ENCODE measurements around the gene FASTKD3.

The FASTKD3 gene

DNA sequence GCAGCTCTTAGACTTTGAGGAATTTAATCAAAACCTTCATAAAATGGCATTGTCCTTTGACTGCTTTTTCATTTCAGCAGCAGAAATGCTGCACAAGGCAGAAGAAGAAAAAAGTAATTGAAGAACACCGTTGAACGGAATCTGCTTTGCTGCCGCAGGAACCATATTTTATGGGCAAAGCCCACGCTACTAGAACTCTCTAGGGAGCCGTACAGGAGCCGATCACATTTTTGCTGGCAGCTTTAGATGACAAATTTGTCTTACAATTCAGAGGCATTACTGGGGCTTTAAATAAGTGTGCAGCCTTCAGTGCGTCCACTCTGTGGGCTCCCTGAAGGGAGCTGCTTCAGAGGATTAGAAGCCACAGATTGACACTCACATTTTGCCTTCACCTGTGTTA, 23.3 kb downstream of the FASTKD3 start:
- Histone ChIP-seq H3K4me3 (ENCODE audit: low read length) (no peak overlapping the region), H3K79me1 (ENCODE audit: low read length) (no peaks in the 10 kb centered on the region), H2BK120ac (ENCODE audit: low read depth, low read length) (no peak overlapping the region), H3K4me2 (ENCODE audit: low read length) (no peak overlapping the region), H3K18ac (ENCODE audit: low read length) (no peak overlapping the region), H3K27ac (ENCODE audit: low read depth, low read length) (no peak overlapping the region), H3K27me3 (ENCODE audit: insufficient read depth, low read length, poor library complexity) (no peaks in the 10 kb centered on the region), H4K8ac (ENCODE audit: low read depth, low read length) (no peak overlapping the region), H3K79me2 (ENCODE audit: control insufficient read depth, insufficient read depth, low read length) (no peaks in the 10 kb centered on the region), H3K23ac (ENCODE audit: low read length) (no peak overlapping the region), H4K5ac (ENCODE audit: low read length) (no peak overlapping the region), H3K4ac (ENCODE audit: low read depth, low read length) (no peak overlapping the region), H3K4me1 (ENCODE audit: control insufficient read depth, low read depth, low read length) (no peaks in the 10 kb centered on the region), H2AK5ac (ENCODE audit: low read length) (no peak overlapping the region), H2BK15ac (replicated peaks; ENCODE audit: low read depth) (no peak overlapping the region), H3K36me3 (ENCODE audit: control insufficient read depth, insufficient read depth, low read length) (no peaks in the 10 kb centered on the region), H3K9ac (ENCODE audit: low read length) (no peak overlapping the region), H2BK5ac (ENCODE audit: low read length) (no peak overlapping the region), H3K56ac (ENCODE audit: low read length) (no peak overlapping the region)
- no peak for DNase-seq
- WGBS (ENCODE audit: extremely low coverage, insufficient coverage, low lambda C conversion rate), result no CpG with 5 or more reads among the region's 7 CpGs

DNA sequence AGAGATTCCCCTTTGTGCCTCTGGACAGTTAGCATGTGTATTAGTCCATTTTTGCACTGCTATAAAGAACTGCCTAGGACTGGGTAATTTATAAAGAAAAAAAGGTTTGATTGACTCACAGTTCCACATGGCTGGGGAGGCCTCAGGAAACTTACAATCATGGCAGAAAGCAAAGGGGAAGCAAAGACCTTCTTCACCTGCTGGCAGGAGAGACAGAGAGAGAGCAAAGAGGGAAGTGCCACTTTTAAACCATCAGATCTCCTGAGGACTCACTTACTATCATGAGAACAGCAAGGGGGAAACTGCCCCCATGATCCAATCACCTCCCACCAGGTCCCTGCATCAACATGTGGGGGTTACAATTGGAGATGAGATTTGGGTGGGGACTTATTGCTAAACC, 23.9 kb downstream of the FASTKD3 start:
- Histone ChIP-seq H3K27ac (ENCODE audit: low read depth, low read length) (no peak overlapping the region), H3K23ac (ENCODE audit: low read length) (no peak overlapping the region), H4K8ac (ENCODE audit: low read depth, low read length) (no peak overlapping the region), H2AK5ac (ENCODE audit: low read length) (no peak overlapping the region), H3K27me3 (ENCODE audit: insufficient read depth, low read length, poor library complexity) (no peaks in the 10 kb centered on the region), H2BK15ac (replicated peaks; ENCODE audit: low read depth) (no peak overlapping the region), H2BK120ac (ENCODE audit: low read depth, low read length) (no peak overlapping the region), H3K79me2 (ENCODE audit: control insufficient read depth, insufficient read depth, low read length) (no peaks in the 10 kb centered on the region), H3K56ac (ENCODE audit: low read length) (no peak overlapping the region), H2BK5ac (ENCODE audit: low read length) (no peak overlapping the region), H3K18ac (ENCODE audit: low read length) (no peak overlapping the region), H3K4me3 (ENCODE audit: low read length) (no peak overlapping the region), H3K4ac (ENCODE audit: low read depth, low read length) (no peak overlapping the region), H3K4me1 (ENCODE audit: control insufficient read depth, low read depth, low read length) (no peaks in the 10 kb centered on the region), H3K36me3 (ENCODE audit: control insufficient read depth, insufficient read depth, low read length) (no peaks in the 10 kb centered on the region), H4K5ac (ENCODE audit: low read length) (no peak overlapping the region), H3K79me1 (ENCODE audit: low read length) (no peaks in the 10 kb centered on the region), H3K9ac (ENCODE audit: low read length) (no peak overlapping the region), H3K4me2 (ENCODE audit: low read length) (no peak overlapping the region)
- no peak for DNase-seq

DNA sequence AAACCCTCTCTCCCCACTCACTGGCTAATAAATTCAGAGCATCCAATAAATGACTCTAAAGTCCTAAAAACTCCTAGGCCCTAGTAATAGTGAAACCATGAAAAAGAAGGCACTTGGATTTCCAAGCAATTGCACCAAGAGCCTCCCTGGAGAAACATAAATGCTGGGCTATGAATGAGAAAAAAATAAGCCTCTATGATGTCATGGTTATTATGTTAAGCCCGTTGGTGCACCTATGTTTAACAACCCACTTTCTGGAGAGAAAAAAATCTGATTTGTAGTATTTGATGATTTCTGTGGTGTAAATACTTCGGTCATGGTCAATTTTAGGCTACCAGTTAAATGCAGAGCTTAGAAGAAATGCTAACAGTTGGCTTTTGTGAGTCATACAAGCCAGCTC, 26.3 kb downstream of the FASTKD3 start:
- Histone ChIP-seq H3K4me1 (ENCODE audit: control insufficient read depth, low read depth, low read length) (no peaks in the 10 kb centered on the region), H2AK5ac (ENCODE audit: low read length) (no peak overlapping the region), H3K4ac (ENCODE audit: low read depth, low read length) (no peak overlapping the region), H4K5ac (ENCODE audit: low read length) (no peak overlapping the region), H3K27me3 (ENCODE audit: insufficient read depth, low read length, poor library complexity) (no peaks in the 10 kb centered on the region), H3K79me1 (ENCODE audit: low read length) (no peaks in the 10 kb centered on the region), H3K23ac (ENCODE audit: low read length) (no peak overlapping the region), H2BK120ac (ENCODE audit: low read depth, low read length) (no peak overlapping the region), H2BK5ac (ENCODE audit: low read length) (no peak overlapping the region), H3K18ac (ENCODE audit: low read length) (no peak overlapping the region), H3K56ac (ENCODE audit: low read length) (no peak overlapping the region), H4K8ac (ENCODE audit: low read depth, low read length) (no peak overlapping the region), H3K9ac (ENCODE audit: low read length) (no peak overlapping the region), H3K79me2 (ENCODE audit: control insufficient read depth, insufficient read depth, low read length) (no peaks in the 10 kb centered on the region), H3K27ac (ENCODE audit: low read depth, low read length) (no peak overlapping the region), H3K4me3 (ENCODE audit: low read length) (no peak overlapping the region), H3K36me3 (ENCODE audit: control insufficient read depth, insufficient read depth, low read length) (no peaks in the 10 kb centered on the region), H2BK15ac (replicated peaks; ENCODE audit: low read depth) (no peak overlapping the region), H3K4me2 (ENCODE audit: low read length) (no peak overlapping the region)
- DNase-seq, result no peak
- WGBS (ENCODE audit: extremely low coverage, insufficient coverage, low lambda C conversion rate), result no CpG with 5 or more reads among the region's 2 CpGs

DNA sequence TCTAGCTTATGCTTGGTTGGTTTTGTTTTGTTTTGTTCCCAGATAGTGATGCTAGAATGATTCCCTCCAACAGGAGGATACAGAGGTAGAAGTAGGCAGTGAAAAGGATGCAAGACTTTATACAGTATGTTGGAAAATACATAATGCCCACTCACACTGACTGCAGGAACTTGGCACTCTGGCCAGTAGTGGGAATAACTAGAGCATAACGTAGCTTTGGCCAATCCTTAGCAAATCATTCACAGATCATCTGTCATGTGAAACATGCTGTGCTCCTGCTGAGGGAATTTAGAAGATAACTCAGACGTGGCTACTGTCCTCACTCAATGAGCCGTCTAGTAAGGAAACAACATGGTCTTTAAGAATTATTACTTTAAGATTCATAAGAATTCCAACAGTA, 31.4 kb downstream of the FASTKD3 start:
- Histone ChIP-seq H2BK15ac (replicated peaks; ENCODE audit: low read depth) (no peak overlapping the region), H3K4me3 (ENCODE audit: low read length) (no peak overlapping the region), H3K9ac (ENCODE audit: low read length) (no peak overlapping the region), H3K27me3 (ENCODE audit: insufficient read depth, low read length, poor library complexity) (no peaks in the 10 kb centered on the region), H3K4me2 (ENCODE audit: low read length) (no peak overlapping the region), H4K5ac (ENCODE audit: low read length) (no peak overlapping the region), H3K79me2 (ENCODE audit: control insufficient read depth, insufficient read depth, low read length) (no peaks in the 10 kb centered on the region), H3K23ac (ENCODE audit: low read length) (no peak overlapping the region), H3K27ac (ENCODE audit: low read depth, low read length) (no peak overlapping the region), H2BK120ac (ENCODE audit: low read depth, low read length) (no peak overlapping the region), H3K56ac (ENCODE audit: low read length) (no peak overlapping the region), H3K4me1 (ENCODE audit: control insufficient read depth, low read depth, low read length) (no peaks in the 10 kb centered on the region), H2AK5ac (ENCODE audit: low read length) (no peak overlapping the region), H3K36me3 (ENCODE audit: control insufficient read depth, insufficient read depth, low read length) (no peaks in the 10 kb centered on the region), H4K8ac (ENCODE audit: low read depth, low read length) (no peak overlapping the region), H3K18ac (ENCODE audit: low read length) (no peak overlapping the region), H3K79me1 (ENCODE audit: low read length) (no peaks in the 10 kb centered on the region), H2BK5ac (ENCODE audit: low read length) (no peak overlapping the region), H3K4ac (ENCODE audit: low read depth, low read length) (no peak overlapping the region)
- no peak for DNase-seq
- WGBS (ENCODE audit: extremely low coverage, insufficient coverage, low lambda C conversion rate), result no CpG with 5 or more reads among the region's 3 CpGs

DNA sequence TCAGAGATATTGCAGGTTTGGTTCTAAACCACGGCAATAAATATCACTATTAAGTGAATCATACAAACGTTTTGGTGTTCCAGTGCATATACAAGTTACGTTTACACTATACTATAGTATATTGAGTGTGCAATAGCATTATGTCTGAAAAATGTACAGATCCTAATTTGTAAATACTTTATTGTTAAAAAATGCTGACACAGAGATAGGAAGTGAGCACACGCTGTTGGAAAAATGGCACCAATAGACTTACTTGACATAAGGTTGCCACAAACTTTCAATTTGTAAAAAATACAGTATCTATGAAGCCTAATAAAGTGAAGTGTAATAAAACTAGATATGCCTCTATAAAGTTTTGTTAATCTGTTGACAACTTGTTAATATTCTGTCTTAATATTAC, 33.8 kb downstream of the FASTKD3 start:
- H2AK5ac ChIP-seq (ENCODE audit: low read length), result no peak overlapping the region
- H2BK5ac ChIP-seq (ENCODE audit: low read length), result no peak overlapping the region
- no peak overlapping the region for H3K9ac ChIP-seq (ENCODE audit: low read length)
- no peak overlapping the region for H4K5ac ChIP-seq (ENCODE audit: low read length)
- no peak overlapping the region for H3K4ac ChIP-seq (ENCODE audit: low read depth, low read length)
- no CpG with 5 or more reads among the region's 4 CpGs for WGBS (ENCODE audit: extremely low coverage, insufficient coverage, low lambda C conversion rate)
- no peak overlapping the region for H3K27ac ChIP-seq (ENCODE audit: low read depth, low read length)
- no peaks in the 10 kb centered on the region for H3K27me3 ChIP-seq (ENCODE audit: insufficient read depth, low read length, poor library complexity)
- no peak overlapping the region for H4K8ac ChIP-seq (ENCODE audit: low read depth, low read length)
- no peaks in the 10 kb centered on the region for H3K4me1 ChIP-seq (ENCODE audit: control insufficient read depth, low read depth, low read length)
- H3K79me2 ChIP-seq (ENCODE audit: control insufficient read depth, insufficient read depth, low read length), result no peaks in the 10 kb centered on the region
- no peak overlapping the region for H3K4me3 ChIP-seq (ENCODE audit: low read length)
- H3K79me1 ChIP-seq (ENCODE audit: low read length), result no peaks in the 10 kb centered on the region
- no peak overlapping the region for H3K18ac ChIP-seq (ENCODE audit: low read length)
- no peak overlapping the region for H2BK120ac ChIP-seq (ENCODE audit: low read depth, low read length)
- no peak overlapping the region for H3K56ac ChIP-seq (ENCODE audit: low read length)
- no peak overlapping the region for H3K4me2 ChIP-seq (ENCODE audit: low read length)
- DNase-seq, result no peak
- no peaks in the 10 kb centered on the region for H3K36me3 ChIP-seq (ENCODE audit: control insufficient read depth, insufficient read depth, low read length)
- H3K23ac ChIP-seq (ENCODE audit: low read length), result no peak overlapping the region
- H2BK15ac ChIP-seq (replicated peaks; ENCODE audit: low read depth), result no peak overlapping the region

DNA sequence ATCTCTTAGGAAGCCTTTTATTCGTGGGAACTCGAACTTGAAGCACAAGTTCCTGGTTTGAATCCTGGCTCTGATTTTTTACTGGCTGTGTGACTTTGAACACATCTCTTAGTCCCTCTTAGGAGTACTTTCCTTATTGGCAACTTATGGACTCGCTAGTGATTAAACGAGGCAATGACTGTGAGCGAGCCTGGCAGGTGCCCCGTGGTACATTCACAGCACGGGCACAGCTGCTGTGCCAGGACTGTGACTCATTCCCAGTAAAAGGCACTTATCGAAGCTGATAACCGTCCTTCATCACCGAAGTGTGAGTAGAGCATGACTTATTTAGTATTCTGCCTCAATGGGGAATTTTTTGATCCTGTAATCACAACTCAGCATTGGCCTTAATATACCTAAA, 40.6 kb downstream of the FASTKD3 start:
- Histone ChIP-seq H3K36me3 (ENCODE audit: control insufficient read depth, insufficient read depth, low read length) (peaks cover 4% of the 10 kb centered on the region), H4K8ac (ENCODE audit: low read depth, low read length) (no peak overlapping the region), H3K4me3 (ENCODE audit: low read length) (no peak overlapping the region), H2BK120ac (ENCODE audit: low read depth, low read length) (no peak overlapping the region), H3K27me3 (ENCODE audit: insufficient read depth, low read length, poor library complexity) (no peaks in the 10 kb centered on the region), H2AK5ac (ENCODE audit: low read length) (no peak overlapping the region), H3K23ac (ENCODE audit: low read length) (no peak overlapping the region), H3K27ac (ENCODE audit: low read depth, low read length) (no peak overlapping the region), H3K79me1 (ENCODE audit: low read length) (no peaks in the 10 kb centered on the region), H3K4me1 (ENCODE audit: control insufficient read depth, low read depth, low read length) (no peaks in the 10 kb centered on the region), H2BK5ac (ENCODE audit: low read length) (no peak overlapping the region), H3K9ac (ENCODE audit: low read length) (no peak overlapping the region), H4K5ac (ENCODE audit: low read length) (no peak overlapping the region), H3K18ac (ENCODE audit: low read length) (no peak overlapping the region), H3K56ac (ENCODE audit: low read length) (no peak overlapping the region), H3K4ac (ENCODE audit: low read depth, low read length) (no peak overlapping the region), H3K79me2 (ENCODE audit: control insufficient read depth, insufficient read depth, low read length) (no peaks in the 10 kb centered on the region), H3K4me2 (ENCODE audit: low read length) (no peak overlapping the region), H2BK15ac (replicated peaks; ENCODE audit: low read depth) (no peak overlapping the region)
- WGBS (ENCODE audit: extremely low coverage, insufficient coverage, low lambda C conversion rate), result no CpG with 5 or more reads among the region's 10 CpGs
- DNase-seq, result no peak

Measured in mesendoderm (in vitro differentiated cells).